8988T (cell line): ENCODE data around the gene DENND6B.
"Not testable (repeated sequence)": the region's sequence is repeated elsewhere in the genome, so short reads cannot be mapped to it uniquely, and the experiment has no call there.

Experiments used
- DNase-seq: peaks from one replicate; pipeline ENCODE4 v3.0.0; 2011

DENND6B gene

DNA sequence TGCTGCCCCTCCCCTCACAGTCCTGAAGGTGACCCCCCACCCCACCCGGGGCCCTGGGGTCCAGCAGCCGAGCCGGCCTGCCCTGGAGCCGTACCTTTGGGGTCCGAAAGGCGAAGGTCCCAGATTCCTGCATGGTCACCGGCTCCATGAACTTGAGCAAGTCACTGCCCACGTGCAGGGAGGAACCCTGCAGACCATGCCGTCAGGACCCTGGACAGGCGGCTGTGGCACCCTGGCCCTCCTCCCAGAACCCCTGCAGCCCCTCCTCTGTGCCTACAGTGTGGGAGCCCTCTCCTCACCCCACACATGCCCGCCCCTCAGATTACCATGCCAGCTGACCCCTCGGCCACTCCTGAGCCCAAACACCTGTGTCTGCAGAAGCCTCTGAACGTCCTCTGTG is 42.3 kb downstream of the DENND6B start:
- DNase-seq, result no peak

DNA sequence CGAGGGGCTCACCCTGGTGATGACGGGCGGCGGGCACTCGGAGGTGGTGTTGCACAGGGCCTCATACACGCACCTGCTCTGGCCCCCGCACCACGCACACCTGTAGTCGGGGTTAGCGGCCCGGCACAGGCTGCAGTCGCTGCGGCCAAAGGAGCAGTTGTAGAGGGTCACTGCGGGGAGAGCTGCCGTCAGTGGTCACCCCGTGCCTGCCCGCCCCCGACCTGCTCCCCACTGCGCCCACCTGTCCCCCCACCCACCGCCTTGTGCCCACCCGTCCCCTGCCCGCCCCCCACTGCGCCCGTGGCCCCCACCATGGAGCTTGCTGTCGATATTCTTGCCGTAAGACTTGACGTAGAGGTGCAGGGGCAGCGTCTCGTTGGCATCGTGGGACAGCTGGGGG is 43.0 kb downstream of the DENND6B start:
- no peak for DNase-seq

DNA sequence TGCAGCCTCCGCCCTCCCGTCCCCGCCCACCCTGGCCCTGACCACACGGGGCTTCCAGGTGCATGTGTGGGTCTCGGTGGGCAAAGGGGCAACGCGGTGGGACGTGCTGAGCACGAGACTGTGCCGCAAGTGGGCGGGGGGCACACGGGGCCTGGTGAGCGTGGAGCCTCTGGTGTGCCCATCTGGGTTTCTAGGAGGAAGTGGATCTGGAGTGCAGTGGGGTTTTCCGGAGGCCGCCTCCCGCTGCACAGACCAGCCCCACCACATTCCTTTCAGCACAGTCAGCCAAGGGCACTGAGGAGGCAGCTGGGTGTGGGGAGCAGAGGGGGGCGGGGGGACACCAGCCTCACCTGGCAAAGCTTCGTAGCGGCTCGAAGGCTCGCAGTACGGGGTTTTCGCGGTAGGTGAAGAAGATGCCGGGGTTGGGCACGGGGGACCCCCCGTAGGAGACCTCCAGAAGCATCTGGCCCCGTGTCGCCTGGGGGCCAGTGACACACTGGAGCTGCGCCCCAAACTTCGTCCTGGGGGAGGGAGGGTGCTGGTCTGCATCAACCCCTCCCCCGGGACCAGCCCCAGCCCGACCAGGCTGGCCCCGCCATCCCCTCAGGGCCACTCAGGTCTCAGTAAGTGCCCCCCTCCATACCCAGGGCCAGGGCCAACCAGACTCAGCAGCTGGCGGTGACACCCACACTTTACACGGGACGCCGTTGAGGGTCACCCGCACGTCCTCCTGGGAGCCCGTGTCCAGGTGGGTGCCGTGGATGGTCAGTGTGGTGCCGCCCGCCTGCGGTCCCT is 44.3 kb downstream of the DENND6B start:
- DNase-seq, result peak; percentile 97

DNA sequence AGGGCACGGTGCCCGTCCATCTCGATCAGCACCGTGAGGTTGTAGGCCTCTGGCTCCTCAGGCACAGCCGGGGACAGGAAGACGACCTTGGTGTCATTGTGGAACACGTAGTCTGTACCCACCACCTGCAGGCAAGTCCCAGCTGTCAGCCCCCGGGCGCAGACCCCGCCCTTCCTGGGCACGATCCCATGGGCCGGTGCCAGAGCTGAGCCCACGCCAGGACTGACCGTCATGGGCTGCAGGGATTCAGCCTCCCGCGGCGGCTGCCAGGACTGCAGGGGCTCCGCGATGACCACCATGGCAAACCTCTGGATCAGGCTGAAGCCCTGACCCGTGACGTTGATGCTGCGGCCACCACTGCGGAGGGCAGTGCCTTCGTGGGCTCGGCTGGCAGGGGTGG is 44.9 kb downstream of the DENND6B start:
- DNase-seq, result no peak

DNA sequence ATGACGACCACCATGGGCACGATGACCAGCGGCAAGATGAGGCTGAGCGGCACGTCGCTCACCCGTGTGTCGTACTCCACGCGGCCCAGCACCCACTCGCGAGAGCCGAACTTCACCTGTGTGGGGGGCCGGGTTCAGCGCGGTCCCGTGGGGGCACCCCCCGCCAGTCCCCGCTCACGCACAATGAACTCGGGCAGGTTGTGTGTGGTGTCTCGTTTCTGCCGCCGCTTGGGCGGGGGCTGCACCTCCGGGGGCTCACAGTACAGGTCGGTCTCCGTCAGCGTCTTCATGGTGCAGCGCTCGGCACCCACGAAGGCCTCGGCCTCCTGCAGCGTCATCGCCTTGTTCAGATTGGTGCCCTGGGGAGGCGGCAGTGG is 45.4 kb downstream of the DENND6B start:
- DNase-seq, result no peak

DNA sequence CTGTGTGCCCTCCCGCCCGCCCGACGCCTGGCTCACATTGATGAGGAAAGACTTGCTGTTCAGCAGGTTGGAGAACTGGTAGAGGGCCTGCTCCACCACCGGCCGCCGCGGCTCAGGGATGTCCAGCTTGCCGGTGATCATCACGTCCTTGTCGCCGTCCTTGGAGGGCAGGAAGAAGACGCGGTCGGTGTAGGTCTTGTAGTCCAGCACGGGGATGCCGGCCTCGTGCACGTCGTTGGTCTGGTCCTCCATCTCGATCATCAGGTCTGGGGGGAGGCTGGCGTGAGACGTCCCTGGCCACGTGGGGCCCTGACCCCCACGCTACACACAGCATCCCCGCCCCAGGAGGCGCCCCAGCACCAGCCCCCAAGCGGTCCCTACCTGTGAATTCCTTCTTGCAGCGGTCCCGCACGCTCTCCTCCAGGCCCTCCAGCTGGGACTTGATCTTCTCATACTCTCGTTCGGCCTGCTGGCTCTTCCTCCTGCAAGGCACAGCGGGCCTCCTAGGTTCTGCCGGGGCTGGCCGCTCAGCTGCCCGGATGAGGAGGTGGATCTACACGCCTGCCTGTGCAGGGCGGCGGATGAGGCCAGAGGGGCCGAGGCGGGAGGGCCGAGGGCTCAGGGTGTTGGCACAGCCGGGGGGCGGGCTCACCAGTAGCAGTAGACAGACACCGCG is 46.0 kb downstream of the DENND6B start:
- no peak for DNase-seq

DNA sequence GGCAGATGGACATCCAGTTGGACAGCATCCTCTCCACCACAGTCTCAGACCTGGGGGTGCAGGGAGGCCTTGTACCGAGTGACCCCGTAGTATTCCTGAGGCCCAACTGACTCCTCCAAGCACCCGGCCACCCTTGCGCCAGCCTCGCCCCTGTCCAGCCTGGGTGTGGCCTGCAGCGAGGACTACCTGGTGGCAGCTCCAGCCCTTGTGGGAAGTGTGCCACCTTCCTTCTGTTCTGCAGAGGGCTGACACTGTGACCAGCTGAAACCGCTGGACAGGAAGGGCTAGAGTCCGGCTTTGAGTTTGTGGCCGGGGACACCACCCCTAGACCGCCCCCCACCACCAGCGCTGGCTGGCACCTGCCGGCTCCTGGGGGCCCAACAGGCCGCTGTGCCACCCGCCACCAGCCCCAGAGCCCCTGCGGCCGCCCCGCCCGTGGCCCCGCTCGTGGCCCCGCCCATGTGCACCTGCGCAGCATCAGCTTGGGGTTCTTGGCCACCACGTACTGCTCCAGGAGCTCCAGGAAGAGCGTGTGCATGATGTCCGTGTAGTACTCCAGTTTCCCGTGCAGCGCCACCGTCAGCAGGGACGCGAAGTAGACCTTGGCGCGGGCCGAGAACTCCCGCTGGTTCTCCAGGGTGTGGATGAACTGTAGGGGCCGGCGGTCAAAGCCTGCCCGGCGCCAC is 46.6 kb downstream of the DENND6B start:
- DNase-seq, result no peak

DNA sequence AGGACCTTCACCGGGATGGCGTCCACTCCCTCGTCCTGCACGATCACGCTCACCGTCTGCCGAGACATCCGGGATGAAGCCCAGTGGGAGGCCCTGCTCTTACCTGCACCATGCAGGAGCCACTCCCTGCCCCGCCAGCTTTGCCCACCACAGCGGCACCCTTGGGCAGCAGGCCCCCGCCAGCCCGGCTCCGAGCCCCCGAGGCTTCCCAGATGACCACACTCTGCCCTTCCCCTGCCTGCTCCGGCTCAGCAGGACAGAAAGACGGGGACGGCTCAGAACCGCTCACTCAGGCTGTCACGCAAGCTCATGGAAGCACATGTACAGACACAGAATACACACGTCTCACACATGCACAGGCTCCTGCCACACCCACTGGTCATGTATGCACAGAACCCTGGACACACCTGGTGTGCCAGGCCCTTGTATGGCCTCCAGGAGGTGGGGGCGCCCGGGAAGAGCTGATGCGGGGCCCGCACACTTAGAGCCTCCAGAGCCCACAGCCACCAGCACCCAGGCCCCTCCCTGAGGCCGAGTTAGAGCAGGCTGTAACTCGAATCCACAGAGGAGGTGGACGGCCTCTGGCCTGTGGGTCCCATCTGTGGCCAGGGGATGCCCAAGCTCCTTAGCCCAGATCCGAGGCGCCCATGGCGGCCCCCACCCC is 47.7 kb downstream of the DENND6B start:
- no peak for DNase-seq

DNA sequence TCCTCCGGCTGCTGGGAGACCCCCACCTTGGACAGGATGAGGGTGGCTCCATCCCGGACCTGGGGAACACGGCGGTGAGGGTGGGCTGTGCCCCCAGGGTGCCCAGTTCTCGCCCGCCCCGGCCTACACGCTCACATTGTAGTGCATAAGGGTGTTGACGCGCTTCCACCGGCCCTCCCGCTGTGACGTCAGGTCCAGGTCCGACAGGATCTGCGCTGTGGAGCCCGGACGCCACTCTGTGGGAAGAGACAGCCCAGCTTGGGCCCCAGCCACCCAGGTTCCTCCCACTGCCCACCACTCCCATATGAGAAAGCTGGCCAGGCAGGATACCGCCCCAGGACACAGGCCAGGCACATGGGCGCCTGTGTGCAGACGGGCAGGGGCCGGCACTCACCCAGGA is 48.4 kb downstream of the DENND6B start:
- DNase-seq, result no peak

DNA sequence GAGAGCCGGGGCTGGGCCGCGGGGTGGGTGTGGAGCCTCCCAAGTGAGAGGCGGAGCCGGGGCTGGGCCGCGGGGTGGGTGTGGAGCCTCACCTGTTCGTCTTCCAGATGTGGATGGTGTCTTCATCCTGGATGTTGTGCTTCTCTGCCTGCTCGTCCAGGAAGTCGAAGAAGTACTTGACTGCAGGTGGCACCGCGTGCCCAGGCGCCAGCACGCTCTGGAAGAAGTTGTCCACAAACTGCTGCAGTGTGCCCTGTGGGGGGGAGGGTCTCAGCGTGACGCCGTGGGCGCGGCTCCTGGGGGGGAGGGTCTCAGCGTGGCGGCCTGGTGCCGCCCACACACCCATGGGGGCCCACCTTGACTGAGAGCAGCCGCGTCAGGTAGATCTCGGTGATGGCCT is 49.1 kb downstream of the DENND6B start:
- no peak for DNase-seq

DNA sequence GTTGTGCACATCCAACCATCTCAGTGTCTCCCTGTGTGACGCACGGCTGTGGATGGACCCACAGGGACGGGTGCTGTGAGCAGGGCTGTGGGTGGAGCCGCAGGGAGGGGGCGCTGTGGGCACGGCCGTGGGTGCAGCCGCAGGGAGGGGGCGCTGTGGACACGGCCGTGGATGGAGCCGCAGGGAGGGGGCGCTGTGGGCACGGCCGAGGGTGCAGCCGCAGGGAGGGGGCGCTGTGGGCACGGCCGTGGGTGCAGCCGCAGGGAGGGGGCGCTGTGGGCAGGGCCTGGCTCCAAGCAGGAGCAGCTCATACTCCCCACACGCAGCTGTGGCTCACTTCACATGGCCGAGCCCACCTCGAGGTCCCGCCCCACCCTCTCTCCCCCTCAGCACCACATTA is 50.7 kb downstream of the DENND6B start:
- DNase-seq, result no peak

DNA sequence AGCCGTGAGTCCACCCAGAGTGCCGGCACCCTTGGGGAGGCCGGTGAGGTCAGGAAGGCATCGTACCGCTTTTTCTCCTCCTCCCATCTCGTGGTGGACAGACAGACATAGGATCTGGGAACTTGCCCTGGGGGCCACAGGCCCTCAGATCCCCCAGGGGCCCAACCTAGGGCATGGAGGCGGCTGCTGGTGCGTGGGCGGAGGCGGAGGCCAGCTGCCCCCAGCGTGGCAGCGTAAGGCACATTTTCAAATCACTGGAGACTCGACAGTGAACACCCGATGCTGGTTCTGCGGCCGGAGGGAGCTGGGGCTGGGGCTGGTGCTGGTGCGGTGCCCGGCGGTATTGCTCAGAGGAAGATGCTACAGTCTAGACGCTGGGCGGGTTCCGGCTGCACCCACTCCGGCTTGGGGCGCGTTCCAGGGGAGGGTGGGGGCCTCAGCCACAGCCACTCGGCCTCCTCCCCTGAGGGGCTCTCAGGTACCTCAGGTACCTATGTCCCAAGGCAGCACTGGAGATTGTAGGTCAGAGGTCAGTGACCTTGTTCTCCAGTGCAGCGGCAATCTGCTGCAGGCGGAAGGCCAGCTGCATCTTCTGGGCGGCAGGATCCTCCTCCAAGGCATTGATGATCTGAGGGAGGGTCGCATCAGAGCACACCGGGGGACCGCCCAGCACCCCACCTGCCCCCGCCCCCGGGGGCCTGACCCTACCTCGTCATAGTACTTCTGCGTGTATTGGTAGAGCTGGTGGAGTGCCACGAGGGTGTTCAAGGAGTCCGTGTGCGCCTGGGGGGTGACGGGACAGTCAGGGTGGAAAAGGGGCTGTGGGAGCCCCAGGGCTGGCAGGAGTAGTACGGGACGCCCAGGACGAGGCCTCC is 51.4 kb downstream of the DENND6B start:
- DNase-seq, result no peak

DNA sequence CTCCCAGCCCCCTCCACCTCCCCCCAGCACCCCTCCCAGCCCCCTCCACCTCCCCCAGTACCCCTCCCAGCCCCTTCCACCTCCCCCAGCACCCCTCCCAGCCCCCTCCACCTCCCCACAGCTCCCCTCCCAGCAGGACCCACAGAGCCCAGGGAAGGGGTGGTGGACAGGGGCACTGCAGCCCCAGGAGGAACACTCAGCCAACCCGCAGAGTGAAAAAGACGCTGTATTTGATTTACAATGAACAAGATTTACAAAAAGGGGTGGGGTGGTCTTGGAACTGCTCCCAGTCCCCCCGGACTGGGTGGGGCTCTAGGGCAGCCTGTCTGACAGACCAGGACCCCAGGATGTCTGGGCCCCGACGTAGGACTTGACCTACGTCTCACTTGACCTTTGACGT is 52.0 kb downstream of the DENND6B start:
- no peak for DNase-seq

DNA sequence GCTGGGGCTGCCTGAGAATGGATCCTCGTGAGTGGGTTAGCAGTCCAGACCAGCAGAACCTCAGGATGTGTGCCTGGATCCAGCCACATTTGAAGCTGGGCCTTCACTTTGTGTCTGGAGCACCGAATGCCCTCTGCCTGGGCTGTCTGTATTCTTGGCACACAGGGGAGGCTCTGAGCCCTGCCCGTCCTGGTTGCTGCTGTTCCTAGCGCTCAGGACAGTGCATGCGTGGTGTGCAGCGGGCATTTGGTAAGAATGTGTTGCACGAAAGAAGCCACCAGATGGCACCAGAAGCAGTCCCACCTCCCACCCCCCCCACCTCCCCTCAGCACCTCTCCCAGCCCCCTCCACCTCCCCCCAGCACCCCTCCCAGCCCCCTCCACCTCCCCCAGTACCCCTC is 52.5 kb downstream of the DENND6B start:
- no peak for DNase-seq

DNA sequence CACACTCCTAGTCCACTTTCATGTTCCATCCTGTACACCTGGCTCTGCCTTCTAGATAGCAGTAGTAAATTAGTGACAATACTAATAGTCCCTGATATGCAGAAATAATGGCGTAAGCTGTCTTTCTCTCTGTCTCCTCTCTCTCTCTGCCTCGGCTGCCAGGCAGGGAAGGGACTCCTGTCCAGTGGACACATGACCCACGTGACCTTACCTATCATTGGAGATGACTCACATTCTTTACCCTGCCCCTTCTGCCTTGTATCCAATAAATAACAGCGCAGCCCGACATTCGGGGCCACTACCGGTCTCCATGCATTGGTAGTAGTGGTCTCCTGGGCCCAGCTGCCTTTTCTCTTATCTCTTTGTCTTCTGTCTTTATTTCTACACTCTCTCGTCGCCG is 53.0 kb downstream of the DENND6B start:
- DNase-seq, result not testable (repeated sequence)

DNA sequence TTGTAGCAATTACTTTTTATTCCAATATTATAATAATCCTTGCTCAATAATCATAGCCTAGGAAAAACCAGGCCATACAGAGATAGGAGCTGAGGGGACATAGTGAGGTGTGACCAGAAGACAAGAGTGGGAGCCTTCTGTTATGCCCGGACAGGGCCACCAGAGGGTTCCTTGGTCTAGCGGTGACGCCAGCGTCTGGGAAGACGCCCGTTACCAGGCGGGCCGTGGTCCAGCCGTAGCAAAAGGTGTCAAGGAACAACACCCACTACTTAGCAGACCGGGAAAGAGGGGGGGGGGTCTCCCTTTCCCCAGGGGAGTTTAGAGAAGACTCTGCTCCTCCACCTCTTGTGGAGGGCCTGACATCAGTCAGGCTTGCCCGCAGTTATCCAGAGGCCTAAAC is 53.5 kb downstream of the DENND6B start:
- not testable (repeated sequence) for DNase-seq

DNA sequence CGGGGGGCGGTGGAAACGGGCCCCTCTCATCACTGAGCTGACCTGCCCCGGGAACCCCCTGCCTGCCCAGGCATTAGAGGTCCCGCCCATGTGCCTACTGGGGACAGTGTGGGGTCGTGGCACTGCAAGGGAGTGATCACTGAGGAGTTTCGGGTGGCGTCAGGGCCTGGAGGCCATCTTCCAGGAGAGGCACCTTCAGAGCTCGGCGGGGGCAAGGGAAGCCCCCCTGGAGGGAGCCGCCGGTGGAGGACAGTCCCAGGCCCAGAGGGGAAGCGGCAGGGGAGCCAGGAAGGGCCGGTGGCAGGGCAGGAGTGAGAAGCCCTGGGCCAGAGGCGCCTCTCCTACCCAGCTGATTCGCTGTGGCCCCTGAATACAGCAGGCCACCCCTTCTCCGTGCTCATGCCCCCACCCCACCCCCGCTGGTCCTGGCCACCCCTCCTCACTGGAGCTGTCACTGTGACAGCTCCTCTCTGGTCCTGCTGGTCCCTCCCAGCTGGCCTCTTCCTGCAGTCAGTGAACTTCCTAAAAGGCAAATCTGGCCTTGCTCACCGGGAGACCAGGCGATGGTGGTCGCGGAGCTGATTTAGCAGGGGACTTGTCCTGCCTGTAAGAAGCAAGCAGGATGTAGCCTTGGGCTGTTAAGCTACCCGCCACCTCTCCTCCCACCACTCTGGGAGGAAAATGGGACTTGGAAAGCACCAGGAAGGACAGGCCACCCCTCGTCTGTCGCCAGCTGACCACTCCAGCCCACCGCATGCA is 54.6 kb downstream of the DENND6B start:
- DNase-seq, result no peak

DNA sequence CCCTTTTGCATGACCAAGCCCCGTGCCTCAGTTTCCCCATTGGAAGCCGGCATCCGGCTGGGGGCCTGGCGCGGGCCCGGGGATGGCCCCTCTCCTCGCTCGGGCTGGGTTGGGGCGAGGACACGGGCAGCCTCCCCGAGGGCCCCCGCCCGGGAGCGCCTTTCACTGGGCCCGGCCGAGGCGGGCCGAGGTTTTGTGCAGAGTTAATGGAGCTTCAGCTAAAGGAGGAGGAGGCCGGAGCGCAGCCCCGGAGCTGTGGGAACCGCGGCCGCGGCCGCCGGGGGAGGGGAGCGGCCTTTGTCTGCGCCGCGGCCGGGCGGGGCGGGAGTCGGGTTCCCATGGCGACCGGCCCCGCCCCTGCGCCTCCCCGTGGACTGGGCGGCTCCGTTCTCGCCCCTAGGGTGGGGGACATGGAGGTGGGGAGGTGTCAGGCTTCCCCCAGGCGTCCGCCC is 55.3 kb downstream of the DENND6B start:
- no peak for DNase-seq

DNA sequence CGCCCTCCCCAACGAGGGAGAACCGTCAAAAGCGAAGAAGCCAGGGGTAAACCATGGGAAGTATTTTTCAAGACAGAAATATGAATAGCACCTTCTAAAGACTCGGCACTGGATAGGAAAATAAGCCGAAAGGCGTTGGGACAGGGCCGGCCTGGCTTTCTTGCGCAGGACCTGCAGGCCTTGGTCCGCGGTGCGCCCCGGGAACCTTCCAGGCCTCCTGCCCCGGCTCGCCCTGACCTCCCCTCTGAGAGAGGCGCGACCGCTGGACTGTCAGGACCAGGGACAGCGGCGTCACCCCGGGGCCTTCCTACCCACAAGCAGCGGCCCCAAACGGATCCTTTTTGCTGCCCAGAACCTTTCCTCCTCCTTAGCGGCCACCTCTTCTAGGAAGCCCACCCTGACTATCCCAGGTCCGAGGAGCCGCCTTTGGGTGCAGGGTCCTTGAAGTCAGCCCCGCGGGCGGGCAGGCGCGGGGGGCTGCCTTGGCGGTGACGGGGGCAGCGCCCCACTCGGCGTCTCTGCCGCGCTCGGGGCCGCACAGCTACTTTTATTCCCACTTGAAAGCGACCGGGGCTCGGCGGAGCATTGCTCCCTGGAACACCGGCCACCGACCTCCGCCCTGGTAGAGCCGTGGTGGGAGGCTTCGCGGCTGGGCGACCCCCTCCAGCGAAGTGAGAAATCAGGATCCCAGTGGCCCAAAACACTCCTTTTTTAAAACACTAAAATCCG is 56.0 kb downstream of the DENND6B start:
- DNase-seq, result no peak

DNA sequence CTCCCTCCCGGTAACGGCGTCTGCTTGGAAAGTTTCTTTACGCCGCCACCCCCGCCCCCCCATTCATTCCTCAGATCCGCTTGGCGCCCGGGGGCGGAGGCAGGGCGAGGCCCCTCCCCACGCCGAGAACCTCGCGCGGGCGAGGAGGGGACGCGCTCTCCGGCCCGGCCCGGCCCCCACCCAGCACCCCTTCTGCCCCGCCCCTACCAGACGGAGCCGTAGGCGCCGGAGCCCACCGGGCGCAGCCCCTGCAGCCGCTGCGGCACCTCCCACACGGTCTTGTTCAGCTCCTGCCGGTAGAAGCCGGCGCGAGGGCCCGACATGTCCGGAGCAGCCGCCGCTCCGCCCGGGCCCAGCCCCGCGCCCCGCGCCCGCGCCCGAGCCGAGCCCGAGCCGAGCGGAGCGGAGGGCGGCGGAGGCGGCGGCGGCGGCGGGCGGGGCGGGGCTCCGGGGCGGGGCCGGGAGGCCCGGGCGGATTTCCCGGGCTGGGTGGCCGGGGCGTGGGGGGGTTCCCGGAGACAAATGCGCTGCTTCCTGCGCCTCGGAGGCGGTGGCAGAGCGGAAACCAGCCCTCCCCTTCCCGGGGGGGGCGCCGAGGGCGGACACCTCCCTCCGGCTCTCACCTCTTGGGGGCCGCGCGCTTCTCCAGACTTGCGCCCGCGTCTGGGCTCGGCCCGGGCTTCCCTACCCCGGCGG is 56.7 kb downstream of the DENND6B start, which contains the start of gene MAPK11:
Gene MAPK11 (minus strand): TSS at position 411 of the 696 bp plus-strand sequence. CDS start 88 bp downstream, at position 323.
- DNase-seq, result peak; percentile 86
